HL-60/S4 treated with phorbol 12-myristate 13-acetate at 8.2 ng/mL for 4 days and 3 days (cell line): Measurements from ENCODE around the gene MED17.

Experiments
- in situ Hi-C: fragments of 300-500 bp; cut with MboI; formaldehyde crosslinking; loops from 2 replicates; pipeline ENCODE4 v1.15.0; 2022; ENCODE audit warnings: low sequenced_read_pairs

MED17 gene

GRCh38 chr11:93814966-93815633 lies 31.0 kb downstream of the MED17 start:
- in situ Hi-C loops = no loop called here

GRCh38 chr11:93817426-93818348 lies 33.6 kb downstream of the MED17 start:
- in situ Hi-C loops = no loop called here

- in situ Hi-C loops = no loop called here
These were observed 36.0 kb downstream of the MED17 start for GRCh38 chr11:93819966-93820695.

GRCh38 chr11:93820847-93821246 lies 36.8 kb downstream of the MED17 start:
- in situ Hi-C loops = no loop called here

- in situ Hi-C loops = no loop called here
These were observed 37.5 kb downstream of the MED17 start for GRCh38 chr11:93821617-93822016.

- in situ Hi-C loops = no loop called here
These were observed 38.3 kb downstream of the MED17 start for GRCh38 chr11:93822359-93822758.

GRCh38 chr11:93823210-93823609 lies 39.1 kb downstream of the MED17 start:
- in situ Hi-C loops = no loop called here

GRCh38 chr11:93827363-93827762 lies 43.3 kb downstream of the MED17 start:
- in situ Hi-C loops = no loop called here

- in situ Hi-C loops = no loop called here
These were observed 45.5 kb downstream of the MED17 start for GRCh38 chr11:93829598-93829997.

- in situ Hi-C loops = no loop called here
These were observed 47.5 kb downstream of the MED17 start for GRCh38 chr11:93831343-93832127.

GRCh38 chr11:93832780-93833179 lies 48.7 kb downstream of the MED17 start:
- in situ Hi-C loops = no loop called here

- in situ Hi-C loops = no loop called here
These were observed 54.9 kb downstream of the MED17 start for GRCh38 chr11:93838967-93839366.

GRCh38 chr11:93840180-93840579 lies 56.1 kb downstream of the MED17 start:
- in situ Hi-C loops = no loop called here

GRCh38 chr11:93840981-93841380 lies 56.9 kb downstream of the MED17 start:
- in situ Hi-C loops = no loop called here

GRCh38 chr11:93841446-93841845 lies 57.4 kb downstream of the MED17 start:
- in situ Hi-C loops = no loop called here

- in situ Hi-C loops = no loop called here
These were observed 58.0 kb downstream of the MED17 start for GRCh38 chr11:93842034-93842433.

- in situ Hi-C loops = no loop called here
These were observed 58.4 kb downstream of the MED17 start for GRCh38 chr11:93842461-93842860.

- in situ Hi-C loops = no loop called here
These were observed 59.8 kb downstream of the MED17 start for GRCh38 chr11:93843906-93844305.

GRCh38 chr11:93844568-93844967 lies 60.5 kb downstream of the MED17 start:
- in situ Hi-C loops = no loop called here

- in situ Hi-C loops = no loop called here
These were observed 61.4 kb downstream of the MED17 start for GRCh38 chr11:93845181-93846092.
